HG03342 (cell line): ENCODE measurements around the gene FAM153A.
"Not testable (repeated sequence)": the region's sequence is repeated elsewhere in the genome, so short reads cannot be mapped to it uniquely, and the experiment has no call there.

Experiments
- ATAC-seq: cut with Tn5 transposase; IDR thresholded peaks from one replicate; pipeline ENCODE4 v1.9.1; 2021; ENCODE audit warnings: mild to moderate bottlenecking, moderate library complexity; ENCODE audit not compliant: unreplicated experiment

The FAM153A gene

GRCh38 chr5:177747354-177747753, 35.3 kb downstream of the FAM153A start:
- not testable (repeated sequence) for ATAC-seq

- ATAC-seq = not testable (repeated sequence)
Observed at GRCh38 chr5:177724858-177725257, 57.8 kb downstream of the FAM153A start.

GRCh38 chr5:177723831-177724485, 58.7 kb downstream of the FAM153A start:
- not testable (repeated sequence) for ATAC-seq

GRCh38 chr5:177722829-177723228, 59.9 kb downstream of the FAM153A start:
- ATAC-seq = not testable (repeated sequence)

- not testable (repeated sequence) for ATAC-seq
Observed at GRCh38 chr5:177719989-177720388, 62.7 kb downstream of the FAM153A start.

GRCh38 chr5:177715423-177715822, 67.3 kb downstream of the FAM153A start:
- not testable (repeated sequence) for ATAC-seq

- ATAC-seq = not testable (repeated sequence)
Observed at GRCh38 chr5:177696100-177696499, 86.6 kb downstream of the FAM153A start.

- not testable (repeated sequence) for ATAC-seq
Observed at GRCh38 chr5:177695356-177695930, 87.3 kb downstream of the FAM153A start.

GRCh38 chr5:177694518-177694835, 88.2 kb downstream of the FAM153A start:
- ATAC-seq = not testable (repeated sequence)

- not testable (repeated sequence) for ATAC-seq
Observed at GRCh38 chr5:177693671-177694517, 88.8 kb downstream of the FAM153A start.

- ATAC-seq = not testable (repeated sequence)
Observed at GRCh38 chr5:177692969-177693368, 89.7 kb downstream of the FAM153A start.

GRCh38 chr5:177692507-177692906, 90.2 kb downstream of the FAM153A start:
- ATAC-seq = not testable (repeated sequence)

GRCh38 chr5:177689011-177689610, 93.6 kb downstream of the FAM153A start:
- ATAC-seq = not testable (repeated sequence)

- not testable (repeated sequence) for ATAC-seq
Observed at GRCh38 chr5:177688091-177688490, 94.6 kb downstream of the FAM153A start.

GRCh38 chr5:177681920-177682319, 100.8 kb downstream of the FAM153A start:
- not testable (repeated sequence) for ATAC-seq
